ENCODE measurements around the gene THOC5.

DNA sequence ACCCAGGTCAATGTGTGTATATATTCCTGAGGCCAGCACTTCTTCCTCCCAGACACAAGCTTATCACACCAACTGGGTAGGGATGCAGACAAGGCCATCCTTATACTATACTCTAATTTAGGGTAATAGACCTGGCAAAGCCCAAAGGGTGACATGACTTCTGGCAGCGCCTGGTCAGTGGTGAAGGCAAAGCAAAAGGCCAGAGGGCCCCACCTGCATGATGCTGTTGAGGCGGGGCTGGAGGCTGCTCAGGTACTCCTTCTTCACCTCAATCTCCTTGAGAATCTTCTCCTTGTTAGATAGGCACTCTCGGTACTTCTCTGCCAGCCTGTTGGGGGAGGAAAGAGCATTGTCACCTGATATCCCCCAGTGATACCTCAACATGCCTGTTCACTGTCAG, 17.1 kb downstream of the THOC5 start:
- TF ChIP-seq, protein P1, sequence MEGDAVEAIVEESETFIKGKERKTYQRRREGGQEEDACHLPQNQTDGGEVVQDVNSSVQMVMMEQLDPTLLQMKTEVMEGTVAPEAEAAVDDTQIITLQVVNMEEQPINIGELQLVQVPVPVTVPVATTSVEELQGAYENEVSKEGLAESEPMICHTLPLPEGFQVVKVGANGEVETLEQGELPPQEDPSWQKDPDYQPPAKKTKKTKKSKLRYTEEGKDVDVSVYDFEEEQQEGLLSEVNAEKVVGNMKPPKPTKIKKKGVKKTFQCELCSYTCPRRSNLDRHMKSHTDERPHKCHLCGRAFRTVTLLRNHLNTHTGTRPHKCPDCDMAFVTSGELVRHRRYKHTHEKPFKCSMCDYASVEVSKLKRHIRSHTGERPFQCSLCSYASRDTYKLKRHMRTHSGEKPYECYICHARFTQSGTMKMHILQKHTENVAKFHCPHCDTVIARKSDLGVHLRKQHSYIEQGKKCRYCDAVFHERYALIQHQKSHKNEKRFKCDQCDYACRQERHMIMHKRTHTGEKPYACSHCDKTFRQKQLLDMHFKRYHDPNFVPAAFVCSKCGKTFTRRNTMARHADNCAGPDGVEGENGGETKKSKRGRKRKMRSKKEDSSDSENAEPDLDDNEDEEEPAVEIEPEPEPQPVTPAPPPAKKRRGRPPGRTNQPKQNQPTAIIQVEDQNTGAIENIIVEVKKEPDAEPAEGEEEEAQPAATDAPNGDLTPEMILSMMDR (tag by site-specific recombination; IDR thresholded peaks at IDR 0.05) = no peak
- TF ChIP-seq, protein P2, sequence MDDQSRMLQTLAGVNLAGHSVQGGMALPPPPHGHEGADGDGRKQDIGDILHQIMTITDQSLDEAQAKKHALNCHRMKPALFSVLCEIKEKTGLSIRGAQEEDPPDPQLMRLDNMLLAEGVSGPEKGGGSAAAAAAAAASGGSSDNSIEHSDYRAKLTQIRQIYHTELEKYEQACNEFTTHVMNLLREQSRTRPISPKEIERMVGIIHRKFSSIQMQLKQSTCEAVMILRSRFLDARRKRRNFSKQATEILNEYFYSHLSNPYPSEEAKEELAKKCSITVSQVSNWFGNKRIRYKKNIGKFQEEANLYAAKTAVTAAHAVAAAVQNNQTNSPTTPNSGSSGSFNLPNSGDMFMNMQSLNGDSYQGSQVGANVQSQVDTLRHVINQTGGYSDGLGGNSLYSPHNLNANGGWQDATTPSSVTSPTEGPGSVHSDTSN (CRISPR knock-in tag; IDR thresholded peaks at IDR 0.05) = no peak
- TF ChIP-seq ZNF626 (tag by site-specific recombination; IDR thresholded peaks at IDR 0.05) (no peak), RBAK (tag by site-specific recombination; IDR thresholded peaks at IDR 0.05) (no peak), ZNF248 (tag by site-specific recombination; IDR thresholded peaks at IDR 0.05) (no peak), ZNF76 (tag by site-specific recombination; IDR thresholded peaks at IDR 0.05; ENCODE audit: borderline replicate concordance, low read depth) (no peak), MYNN (tag by site-specific recombination; IDR thresholded peaks at IDR 0.05; ENCODE audit: borderline replicate concordance) (no peak), SP3 (tag by site-specific recombination; IDR thresholded peaks at IDR 0.05) (no peak), ZNF324 (tag by site-specific recombination; IDR thresholded peaks at IDR 0.05) (no peak), SP2 (tag by site-specific recombination; IDR thresholded peaks at IDR 0.05) (no peak)
- TF ChIP-seq, protein P3, sequence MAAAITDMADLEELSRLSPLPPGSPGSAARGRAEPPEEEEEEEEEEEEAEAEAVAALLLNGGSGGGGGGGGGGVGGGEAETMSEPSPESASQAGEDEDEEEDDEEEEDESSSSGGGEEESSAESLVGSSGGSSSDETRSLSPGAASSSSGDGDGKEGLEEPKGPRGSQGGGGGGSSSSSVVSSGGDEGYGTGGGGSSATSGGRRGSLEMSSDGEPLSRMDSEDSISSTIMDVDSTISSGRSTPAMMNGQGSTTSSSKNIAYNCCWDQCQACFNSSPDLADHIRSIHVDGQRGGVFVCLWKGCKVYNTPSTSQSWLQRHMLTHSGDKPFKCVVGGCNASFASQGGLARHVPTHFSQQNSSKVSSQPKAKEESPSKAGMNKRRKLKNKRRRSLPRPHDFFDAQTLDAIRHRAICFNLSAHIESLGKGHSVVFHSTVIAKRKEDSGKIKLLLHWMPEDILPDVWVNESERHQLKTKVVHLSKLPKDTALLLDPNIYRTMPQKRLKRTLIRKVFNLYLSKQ (tag by site-specific recombination; IDR thresholded peaks at IDR 0.05; ENCODE audit: borderline replicate concordance) = no peak

All from HEK293 (cell line).